Measurements from ENCODE around the gene NCR3LG1. TPM values are rescaled to one million over a fixed set of nuclear protein-coding genes. Genes with fewer than 3 reads are reported as not detected.

The NCR3LG1 gene, protein sequence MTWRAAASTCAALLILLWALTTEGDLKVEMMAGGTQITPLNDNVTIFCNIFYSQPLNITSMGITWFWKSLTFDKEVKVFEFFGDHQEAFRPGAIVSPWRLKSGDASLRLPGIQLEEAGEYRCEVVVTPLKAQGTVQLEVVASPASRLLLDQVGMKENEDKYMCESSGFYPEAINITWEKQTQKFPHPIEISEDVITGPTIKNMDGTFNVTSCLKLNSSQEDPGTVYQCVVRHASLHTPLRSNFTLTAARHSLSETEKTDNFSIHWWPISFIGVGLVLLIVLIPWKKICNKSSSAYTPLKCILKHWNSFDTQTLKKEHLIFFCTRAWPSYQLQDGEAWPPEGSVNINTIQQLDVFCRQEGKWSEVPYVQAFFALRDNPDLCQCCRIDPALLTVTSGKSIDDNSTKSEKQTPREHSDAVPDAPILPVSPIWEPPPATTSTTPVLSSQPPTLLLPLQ
- 2.4 and 3.3 TPM in 2 replicates for polyA plus RNA-seq (2011; rRNA removed)
- polyA plus RNA-seq (2012; cell fraction: cytosol; rRNA removed) = 0.20 and 0.25 TPM in 2 replicates
- 0.62 and 0.86 TPM in 2 replicates for polyA plus RNA-seq (2012; cell fraction: nucleus; rRNA removed)
- 1.1 to 1.4 TPM (median 1.3 TPM) in 3 replicates for polyA plus RNA-seq (2017; fragmentation: RNase III; extraction: RNeasy Plus Mini Kit Qiagen cat#74134 plus additional on column Dnase treatment)
- polyA minus RNA-seq (2011; rRNA and poly(A)+ RNA removed) = 5.1 and 5.8 TPM in 2 replicates

DNA sequence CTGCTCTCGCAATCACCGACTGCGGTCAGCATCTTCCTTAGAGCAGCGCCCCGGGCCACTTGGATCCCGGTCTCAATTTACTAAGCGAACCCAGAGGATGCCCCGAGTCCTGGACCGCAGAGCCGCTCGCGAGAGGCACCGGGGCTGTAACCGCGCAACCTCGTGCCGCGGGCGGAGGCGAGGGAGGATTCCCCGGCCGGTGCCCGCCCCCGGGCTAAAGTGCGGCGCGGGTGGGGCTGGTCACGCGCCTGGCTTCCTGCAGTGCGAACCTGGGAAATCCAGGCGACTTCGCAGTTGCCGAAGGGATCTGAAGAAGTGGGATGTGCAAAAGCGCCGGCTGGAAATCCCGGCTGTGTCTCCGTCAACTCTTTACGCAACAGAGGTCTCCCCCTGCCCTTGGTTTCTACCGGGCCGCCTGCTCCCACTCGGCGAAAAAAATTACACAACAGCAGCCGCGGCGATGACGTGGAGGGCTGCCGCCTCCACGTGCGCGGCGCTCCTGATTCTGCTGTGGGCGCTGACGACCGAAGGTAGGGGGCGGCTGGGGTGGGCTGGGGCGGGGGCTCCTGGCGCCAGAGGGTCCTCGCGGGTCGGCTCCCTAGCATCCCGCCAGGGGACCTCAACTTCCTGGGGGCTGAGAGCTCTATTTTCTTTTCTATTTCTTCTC is at the start of gene NCR3LG1:
Gene NCR3LG1, plus strand, starts transcription at position 291 of the 667 bp plus-strand sequence. Its CDS starts 170 bp downstream, at position 461.
- FAIRE-seq (no peak), ATAC-seq (peak; percentile 34 to 38), DNase-seq (ENCODE audit: low read depth in 1 of 2, low spot score in 1 of 2) (peak; percentile 38 to 45)
- Histone ChIP-seq H3K27ac (peak within 1 kb of the TSS; percentile 69 to 86), H3K4me2 (peak within 1 kb of the TSS; percentile 96), H3K9me3 (no peaks in the 10 kb centered on the region), H3K4me3 (peak within 1 kb of the TSS; percentile 51), H3K4me1 (no peaks in the 10 kb centered on the region; the same call in 2 of the 3 replicates)
- CTCF ChIA-PET = interaction anchor here (0.8 to 3.5 kb wide), 2 partner anchors 70 to 122 kb away, joined by 3 to 15 read pairs; no protein-coding TSS in a partner anchor
- POLR2A ChIA-PET = interaction anchor here (0.6 to 2.1 kb wide), 2 partner anchors 75 to 144 kb away, joined by 4 to 11 read pairs; partner anchors contain the start of genes NUCB2 and PIK3C2A
- 11% methylated on average over 29 of the region's 61 CpGs for WGBS (ENCODE audit: missing lambda C conversion rate)
- TF ChIP-seq, protein P1, sequence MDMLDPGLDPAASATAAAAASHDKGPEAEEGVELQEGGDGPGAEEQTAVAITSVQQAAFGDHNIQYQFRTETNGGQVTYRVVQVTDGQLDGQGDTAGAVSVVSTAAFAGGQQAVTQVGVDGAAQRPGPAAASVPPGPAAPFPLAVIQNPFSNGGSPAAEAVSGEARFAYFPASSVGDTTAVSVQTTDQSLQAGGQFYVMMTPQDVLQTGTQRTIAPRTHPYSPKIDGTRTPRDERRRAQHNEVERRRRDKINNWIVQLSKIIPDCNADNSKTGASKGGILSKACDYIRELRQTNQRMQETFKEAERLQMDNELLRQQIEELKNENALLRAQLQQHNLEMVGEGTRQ (IDR thresholded peaks at IDR 0.05) = peak; percentile 33; the same call in 1 of the 2 replicates
- TF ChIP-seq CHD2 (IDR thresholded peaks at IDR 0.05; ENCODE audit: low read length, partially characterized antibody) = peak; percentile 67
- peak; percentile 82; the same call in 1 of the 2 replicates for TF ChIP-seq MYC (IDR thresholded peaks at IDR 0.05; ENCODE audit: borderline replicate concordance, low read length)
- TF ChIP-seq CBX2 (IDR thresholded peaks at IDR 0.05; ENCODE audit: borderline replicate concordance, low read depth) = no peak
- TF ChIP-seq CEBPB (IDR thresholded peaks at IDR 0.05) = peak in 1 of 2 experiments; percentile 70; a peak in 2 of 4 replicates
- TF ChIP-seq ZNF302 (CRISPR knock-in tag; IDR thresholded peaks at IDR 0.05) = no peak
- TF ChIP-seq GATA3 (IDR thresholded peaks at IDR 0.05; ENCODE audit: borderline replicate concordance) = no peak
- TF ChIP-seq JUN (IDR thresholded peaks at IDR 0.05) = no peak
- no peak for TF ChIP-seq HOXB13 (CRISPR knock-in tag; IDR thresholded peaks at IDR 0.05; ENCODE audit: low read depth)
- TF ChIP-seq MAX (IDR thresholded peaks at IDR 0.05) = peak; percentile 81
- TF ChIP-seq ESRRA (IDR thresholded peaks at IDR 0.05; ENCODE audit: borderline replicate concordance, low read length) = no peak
- no peak for TF ChIP-seq POLR2AphosphoS2 (conservative IDR thresholded peaks at IDR 0.05; ENCODE audit: low read length)
- TF ChIP-seq, protein P2, sequence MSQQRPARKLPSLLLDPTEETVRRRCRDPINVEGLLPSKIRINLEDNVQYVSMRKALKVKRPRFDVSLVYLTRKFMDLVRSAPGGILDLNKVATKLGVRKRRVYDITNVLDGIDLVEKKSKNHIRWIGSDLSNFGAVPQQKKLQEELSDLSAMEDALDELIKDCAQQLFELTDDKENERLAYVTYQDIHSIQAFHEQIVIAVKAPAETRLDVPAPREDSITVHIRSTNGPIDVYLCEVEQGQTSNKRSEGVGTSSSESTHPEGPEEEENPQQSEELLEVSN (IDR thresholded peaks at IDR 0.05; ENCODE audit: borderline replicate concordance, low read depth) = peak; percentile 69; the same call in 1 of the 2 replicates
- TF ChIP-seq PHF8 (IDR thresholded peaks at IDR 0.05; ENCODE audit: borderline replicate concordance, low read depth) = no peak
- TF ChIP-seq, protein P3, sequence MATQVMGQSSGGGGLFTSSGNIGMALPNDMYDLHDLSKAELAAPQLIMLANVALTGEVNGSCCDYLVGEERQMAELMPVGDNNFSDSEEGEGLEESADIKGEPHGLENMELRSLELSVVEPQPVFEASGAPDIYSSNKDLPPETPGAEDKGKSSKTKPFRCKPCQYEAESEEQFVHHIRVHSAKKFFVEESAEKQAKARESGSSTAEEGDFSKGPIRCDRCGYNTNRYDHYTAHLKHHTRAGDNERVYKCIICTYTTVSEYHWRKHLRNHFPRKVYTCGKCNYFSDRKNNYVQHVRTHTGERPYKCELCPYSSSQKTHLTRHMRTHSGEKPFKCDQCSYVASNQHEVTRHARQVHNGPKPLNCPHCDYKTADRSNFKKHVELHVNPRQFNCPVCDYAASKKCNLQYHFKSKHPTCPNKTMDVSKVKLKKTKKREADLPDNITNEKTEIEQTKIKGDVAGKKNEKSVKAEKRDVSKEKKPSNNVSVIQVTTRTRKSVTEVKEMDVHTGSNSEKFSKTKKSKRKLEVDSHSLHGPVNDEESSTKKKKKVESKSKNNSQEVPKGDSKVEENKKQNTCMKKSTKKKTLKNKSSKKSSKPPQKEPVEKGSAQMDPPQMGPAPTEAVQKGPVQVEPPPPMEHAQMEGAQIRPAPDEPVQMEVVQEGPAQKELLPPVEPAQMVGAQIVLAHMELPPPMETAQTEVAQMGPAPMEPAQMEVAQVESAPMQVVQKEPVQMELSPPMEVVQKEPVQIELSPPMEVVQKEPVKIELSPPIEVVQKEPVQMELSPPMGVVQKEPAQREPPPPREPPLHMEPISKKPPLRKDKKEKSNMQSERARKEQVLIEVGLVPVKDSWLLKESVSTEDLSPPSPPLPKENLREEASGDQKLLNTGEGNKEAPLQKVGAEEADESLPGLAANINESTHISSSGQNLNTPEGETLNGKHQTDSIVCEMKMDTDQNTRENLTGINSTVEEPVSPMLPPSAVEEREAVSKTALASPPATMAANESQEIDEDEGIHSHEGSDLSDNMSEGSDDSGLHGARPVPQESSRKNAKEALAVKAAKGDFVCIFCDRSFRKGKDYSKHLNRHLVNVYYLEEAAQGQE (IDR thresholded peaks at IDR 0.05) = peak; percentile 51; the same call in 1 of the 2 replicates

Data from A549 (cell line).